ENCODE results near the gene RFX4.

The RFX4 gene

GRCh38 chr12:106740818-106741217, 158.0 kb downstream of the RFX4 start:
- Histone ChIP-seq H3K27ac (ENCODE audit: low read depth, low read length) (no peak overlapping the region), H3K9ac (ENCODE audit: low read length) (no peak overlapping the region), H3K9me3 (ENCODE audit: low read length) (no peaks in the 10 kb centered on the region), H3K36me3 (ENCODE audit: insufficient read depth, low read length) (no peaks in the 10 kb centered on the region), H3K4me3 (ENCODE audit: low read depth in 1 of 2, low read length in 2 of 2) (no peak overlapping the region), H3K27me3 (ENCODE audit: control insufficient read depth in 1 of 2, insufficient read depth in 2 of 2, low read length in 2 of 2) (no peaks in the 10 kb centered on the region), H3K4me1 (ENCODE audit: insufficient read depth, low read length) (no peaks in the 10 kb centered on the region)

GRCh38 chr12:106741247-106741646, 158.4 kb downstream of the RFX4 start:
- H3K9ac ChIP-seq (ENCODE audit: low read length) = no peak overlapping the region
- H3K9me3 ChIP-seq (ENCODE audit: low read length) = no peaks in the 10 kb centered on the region
- no peaks in the 10 kb centered on the region for H3K36me3 ChIP-seq (ENCODE audit: insufficient read depth, low read length)
- no peaks in the 10 kb centered on the region for H3K4me1 ChIP-seq (ENCODE audit: insufficient read depth, low read length)
- H3K27ac ChIP-seq (ENCODE audit: low read depth, low read length) = no peak overlapping the region
- no peaks in the 10 kb centered on the region for H3K27me3 ChIP-seq (ENCODE audit: control insufficient read depth in 1 of 2, insufficient read depth in 2 of 2, low read length in 2 of 2)
- no peak overlapping the region for H3K4me3 ChIP-seq (ENCODE audit: low read depth in 1 of 2, low read length in 2 of 2)

- no peak overlapping the region for H3K27ac ChIP-seq (ENCODE audit: low read depth, low read length)
- H3K9me3 ChIP-seq (ENCODE audit: low read length) = no peaks in the 10 kb centered on the region
- H3K4me3 ChIP-seq (ENCODE audit: low read depth in 1 of 2, low read length in 2 of 2) = no peak overlapping the region
- no peaks in the 10 kb centered on the region for H3K36me3 ChIP-seq (ENCODE audit: insufficient read depth, low read length)
- H3K4me1 ChIP-seq (ENCODE audit: insufficient read depth, low read length) = no peaks in the 10 kb centered on the region
- H3K27me3 ChIP-seq (ENCODE audit: control insufficient read depth in 1 of 2, insufficient read depth in 2 of 2, low read length in 2 of 2) = no peaks in the 10 kb centered on the region
- no peak overlapping the region for H3K9ac ChIP-seq (ENCODE audit: low read length)
Observed at GRCh38 chr12:106743270-106743988, 160.6 kb downstream of the RFX4 start.

GRCh38 chr12:106744600-106744999, 161.8 kb downstream of the RFX4 start:
- H3K4me3 ChIP-seq (ENCODE audit: low read depth in 1 of 2, low read length in 2 of 2) = no peak overlapping the region
- H3K36me3 ChIP-seq (ENCODE audit: insufficient read depth, low read length) = no peaks in the 10 kb centered on the region
- no peaks in the 10 kb centered on the region for H3K27me3 ChIP-seq (ENCODE audit: control insufficient read depth in 1 of 2, insufficient read depth in 2 of 2, low read length in 2 of 2)
- no peaks in the 10 kb centered on the region for H3K9me3 ChIP-seq (ENCODE audit: low read length)
- H3K9ac ChIP-seq (ENCODE audit: low read length) = no peak overlapping the region
- no peaks in the 10 kb centered on the region for H3K4me1 ChIP-seq (ENCODE audit: insufficient read depth, low read length)
- no peak overlapping the region for H3K27ac ChIP-seq (ENCODE audit: low read depth, low read length)

- no peaks in the 10 kb centered on the region for H3K27me3 ChIP-seq (ENCODE audit: control insufficient read depth in 1 of 2, insufficient read depth in 2 of 2, low read length in 2 of 2)
Observed at GRCh38 chr12:106745181-106745745, 162.5 kb downstream of the RFX4 start.

GRCh38 chr12:106747973-106748436, 165.2 kb downstream of the RFX4 start:
- Histone ChIP-seq H3K9ac (ENCODE audit: low read length) (no peak overlapping the region), H3K27ac (ENCODE audit: low read depth, low read length) (no peak overlapping the region), H3K9me3 (ENCODE audit: low read length) (no peaks in the 10 kb centered on the region), H3K27me3 (ENCODE audit: control insufficient read depth in 1 of 2, insufficient read depth in 2 of 2, low read length in 2 of 2) (no peaks in the 10 kb centered on the region), H3K36me3 (ENCODE audit: insufficient read depth, low read length) (no peaks in the 10 kb centered on the region), H3K4me1 (ENCODE audit: insufficient read depth, low read length) (no peaks in the 10 kb centered on the region), H3K4me3 (ENCODE audit: low read depth in 1 of 2, low read length in 2 of 2) (no peak overlapping the region)

More at GRCh38 chr12:106745181-106745745, 162.5 kb downstream of the RFX4 start:
- Histone ChIP-seq H3K27ac (ENCODE audit: low read depth, low read length) (no peak overlapping the region), H3K36me3 (ENCODE audit: insufficient read depth, low read length) (no peaks in the 10 kb centered on the region), H3K4me3 (ENCODE audit: low read depth in 1 of 2, low read length in 2 of 2) (no peak overlapping the region), H3K4me1 (ENCODE audit: insufficient read depth, low read length) (no peaks in the 10 kb centered on the region), H3K9ac (ENCODE audit: low read length) (no peak overlapping the region), H3K9me3 (ENCODE audit: low read length) (no peaks in the 10 kb centered on the region)

- no peak overlapping the region for H3K27ac ChIP-seq (ENCODE audit: low read depth, low read length)
- no peaks in the 10 kb centered on the region for H3K4me1 ChIP-seq (ENCODE audit: insufficient read depth, low read length)
- H3K4me3 ChIP-seq (ENCODE audit: low read depth in 1 of 2, low read length in 2 of 2) = no peak overlapping the region
- H3K27me3 ChIP-seq (ENCODE audit: control insufficient read depth in 1 of 2, insufficient read depth in 2 of 2, low read length in 2 of 2) = no peaks in the 10 kb centered on the region
- H3K36me3 ChIP-seq (ENCODE audit: insufficient read depth, low read length) = no peaks in the 10 kb centered on the region
- H3K9ac ChIP-seq (ENCODE audit: low read length) = no peak overlapping the region
- H3K9me3 ChIP-seq (ENCODE audit: low read length) = no peaks in the 10 kb centered on the region
Observed at GRCh38 chr12:106750524-106750923, 167.7 kb downstream of the RFX4 start.

GRCh38 chr12:106753526-106753925, 170.7 kb downstream of the RFX4 start:
- Histone ChIP-seq H3K27me3 (ENCODE audit: control insufficient read depth in 1 of 2, insufficient read depth in 2 of 2, low read length in 2 of 2) (no peaks in the 10 kb centered on the region), H3K27ac (ENCODE audit: low read depth, low read length) (no peak overlapping the region), H3K4me3 (ENCODE audit: low read depth in 1 of 2, low read length in 2 of 2) (no peak overlapping the region)

GRCh38 chr12:106754331-106754730, 171.5 kb downstream of the RFX4 start:
- no peak overlapping the region for H3K27ac ChIP-seq (ENCODE audit: low read depth, low read length)
- no peaks in the 10 kb centered on the region for H3K36me3 ChIP-seq (ENCODE audit: insufficient read depth, low read length)
- H3K4me3 ChIP-seq (ENCODE audit: low read depth in 1 of 2, low read length in 2 of 2) = no peak overlapping the region
- no peak overlapping the region for H3K9ac ChIP-seq (ENCODE audit: low read length)
- no peaks in the 10 kb centered on the region for H3K9me3 ChIP-seq (ENCODE audit: low read length)
- no peaks in the 10 kb centered on the region for H3K4me1 ChIP-seq (ENCODE audit: insufficient read depth, low read length)
- H3K27me3 ChIP-seq (ENCODE audit: control insufficient read depth in 1 of 2, insufficient read depth in 2 of 2, low read length in 2 of 2) = no peaks in the 10 kb centered on the region

More at GRCh38 chr12:106753526-106753925, 170.7 kb downstream of the RFX4 start:
- H3K9ac ChIP-seq (ENCODE audit: low read length) = no peak overlapping the region
- H3K4me1 ChIP-seq (ENCODE audit: insufficient read depth, low read length) = no peaks in the 10 kb centered on the region
- H3K36me3 ChIP-seq (ENCODE audit: insufficient read depth, low read length) = no peaks in the 10 kb centered on the region
- no peaks in the 10 kb centered on the region for H3K9me3 ChIP-seq (ENCODE audit: low read length)

GRCh38 chr12:106757623-106758348, 175.0 kb downstream of the RFX4 start:
- Histone ChIP-seq H3K4me3 (ENCODE audit: low read depth in 1 of 2, low read length in 2 of 2) (no peak overlapping the region), H3K27ac (ENCODE audit: low read depth, low read length) (no peak overlapping the region), H3K36me3 (ENCODE audit: insufficient read depth, low read length) (no peaks in the 10 kb centered on the region), H3K27me3 (ENCODE audit: control insufficient read depth in 1 of 2, insufficient read depth in 2 of 2, low read length in 2 of 2) (no peaks in the 10 kb centered on the region), H3K9ac (ENCODE audit: low read length) (no peak overlapping the region), H3K4me1 (ENCODE audit: insufficient read depth, low read length) (no peaks in the 10 kb centered on the region), H3K9me3 (ENCODE audit: low read length) (no peaks in the 10 kb centered on the region)

GRCh38 chr12:106758349-106759110, 175.7 kb downstream of the RFX4 start:
- Histone ChIP-seq H3K9me3 (ENCODE audit: low read length) (no peaks in the 10 kb centered on the region), H3K9ac (ENCODE audit: low read length) (no peak overlapping the region), H3K4me1 (ENCODE audit: insufficient read depth, low read length) (no peaks in the 10 kb centered on the region), H3K36me3 (ENCODE audit: insufficient read depth, low read length) (no peaks in the 10 kb centered on the region), H3K4me3 (ENCODE audit: low read depth in 1 of 2, low read length in 2 of 2) (no peak overlapping the region), H3K27me3 (ENCODE audit: control insufficient read depth in 1 of 2, insufficient read depth in 2 of 2, low read length in 2 of 2) (no peaks in the 10 kb centered on the region), H3K27ac (ENCODE audit: low read depth, low read length) (no peak overlapping the region)

Measured in muscle layer of colon (tissue), 2 donors.